ENCODE data around the gene RAB11A. TPM values are rescaled to one million over a fixed set of nuclear protein-coding genes. Genes with fewer than 3 reads are reported as not detected.

RAB11A gene
- total RNA-seq, 1 donor from 2014 or later = 295 TPM

DNA sequence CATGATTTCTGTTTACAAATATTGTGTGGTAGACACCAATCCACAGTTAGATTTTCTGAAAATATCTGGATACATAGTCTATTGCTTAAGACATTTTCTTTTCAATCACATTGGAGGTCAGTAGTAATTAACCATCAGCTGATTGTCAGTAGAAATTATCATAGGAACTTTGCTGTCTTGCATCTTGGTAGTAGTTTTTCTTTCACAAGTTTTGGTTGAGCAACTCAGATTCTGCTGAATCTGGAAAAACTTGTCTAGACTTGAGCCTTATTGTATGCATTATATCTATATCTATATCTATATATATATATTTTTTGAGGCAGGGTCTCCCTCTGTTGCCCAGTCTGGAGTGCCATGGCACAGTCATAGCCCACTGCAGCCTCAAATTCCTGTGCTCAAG is 4.0 kb downstream of the RAB11A start:
- no peak for DNase-seq (ENCODE audit: low read depth)
- H3K36me3 ChIP-seq (ENCODE audit: control insufficient read depth, insufficient read depth, low read length) = no peaks in the 10 kb centered on the region
- no peak overlapping the region for H3K4me3 ChIP-seq (ENCODE audit: low read depth, low read length)
- no peaks in the 10 kb centered on the region for H3K27me3 ChIP-seq (ENCODE audit: control insufficient read depth, insufficient read depth, low read length)
- TF ChIP-seq, protein P1, sequence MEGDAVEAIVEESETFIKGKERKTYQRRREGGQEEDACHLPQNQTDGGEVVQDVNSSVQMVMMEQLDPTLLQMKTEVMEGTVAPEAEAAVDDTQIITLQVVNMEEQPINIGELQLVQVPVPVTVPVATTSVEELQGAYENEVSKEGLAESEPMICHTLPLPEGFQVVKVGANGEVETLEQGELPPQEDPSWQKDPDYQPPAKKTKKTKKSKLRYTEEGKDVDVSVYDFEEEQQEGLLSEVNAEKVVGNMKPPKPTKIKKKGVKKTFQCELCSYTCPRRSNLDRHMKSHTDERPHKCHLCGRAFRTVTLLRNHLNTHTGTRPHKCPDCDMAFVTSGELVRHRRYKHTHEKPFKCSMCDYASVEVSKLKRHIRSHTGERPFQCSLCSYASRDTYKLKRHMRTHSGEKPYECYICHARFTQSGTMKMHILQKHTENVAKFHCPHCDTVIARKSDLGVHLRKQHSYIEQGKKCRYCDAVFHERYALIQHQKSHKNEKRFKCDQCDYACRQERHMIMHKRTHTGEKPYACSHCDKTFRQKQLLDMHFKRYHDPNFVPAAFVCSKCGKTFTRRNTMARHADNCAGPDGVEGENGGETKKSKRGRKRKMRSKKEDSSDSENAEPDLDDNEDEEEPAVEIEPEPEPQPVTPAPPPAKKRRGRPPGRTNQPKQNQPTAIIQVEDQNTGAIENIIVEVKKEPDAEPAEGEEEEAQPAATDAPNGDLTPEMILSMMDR (IDR thresholded peaks at IDR 0.05; ENCODE audit: insufficient read depth, low read length, poor library complexity, severe bottlenecking) = no peak

DNA sequence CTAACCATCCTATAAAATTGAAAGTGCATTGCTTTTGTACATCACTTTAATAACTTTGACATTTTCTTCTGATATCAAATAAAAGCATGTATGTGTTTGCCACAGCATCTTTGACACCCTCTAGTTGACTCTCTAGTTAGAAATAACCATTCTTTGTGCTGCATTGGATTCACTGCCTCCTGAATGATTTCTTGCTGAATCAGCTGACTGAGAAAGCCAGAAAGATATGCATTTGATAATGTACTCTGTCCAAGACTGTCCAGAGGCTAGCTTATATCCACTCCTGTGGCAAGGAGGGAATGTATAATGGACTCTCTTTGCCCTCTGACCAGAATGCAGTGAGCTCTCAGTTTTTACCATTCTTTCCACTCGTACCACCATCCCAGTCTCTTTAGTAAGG is 6.2 kb downstream of the RAB11A start:
- Histone ChIP-seq H3K4me3 (ENCODE audit: low read depth, low read length) (no peak overlapping the region), H3K36me3 (ENCODE audit: control insufficient read depth, insufficient read depth, low read length) (no peaks in the 10 kb centered on the region), H3K27me3 (ENCODE audit: control insufficient read depth, insufficient read depth, low read length) (no peaks in the 10 kb centered on the region)
- no peak for DNase-seq (ENCODE audit: low read depth)
- TF ChIP-seq, protein P1 (IDR thresholded peaks at IDR 0.05; ENCODE audit: insufficient read depth, low read length, poor library complexity, severe bottlenecking) = no peak

DNA sequence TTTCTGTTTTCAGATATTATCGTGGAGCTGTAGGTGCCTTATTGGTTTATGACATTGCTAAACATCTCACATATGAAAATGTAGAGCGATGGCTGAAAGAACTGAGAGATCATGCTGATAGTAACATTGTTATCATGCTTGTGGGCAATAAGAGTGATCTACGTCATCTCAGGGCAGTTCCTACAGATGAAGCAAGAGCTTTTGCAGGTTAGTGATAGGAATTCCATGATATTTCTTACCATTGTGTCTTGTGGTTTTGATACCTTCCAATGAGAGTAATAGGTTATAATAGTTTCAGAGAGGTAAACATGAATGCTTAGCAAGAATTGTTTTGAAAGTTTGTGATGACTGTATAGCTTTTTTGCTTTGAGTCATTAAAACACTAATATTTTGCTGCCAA is 8.5 kb downstream of the RAB11A start:
- no peak overlapping the region for H3K4me3 ChIP-seq (ENCODE audit: low read depth, low read length)
- H3K27me3 ChIP-seq (ENCODE audit: control insufficient read depth, insufficient read depth, low read length) = no peaks in the 10 kb centered on the region
- TF ChIP-seq, protein P1 (IDR thresholded peaks at IDR 0.05; ENCODE audit: insufficient read depth, low read length, poor library complexity, severe bottlenecking) = no peak
- DNase-seq (ENCODE audit: low read depth) = no peak
- no peaks in the 10 kb centered on the region for H3K36me3 ChIP-seq (ENCODE audit: control insufficient read depth, insufficient read depth, low read length)

DNA sequence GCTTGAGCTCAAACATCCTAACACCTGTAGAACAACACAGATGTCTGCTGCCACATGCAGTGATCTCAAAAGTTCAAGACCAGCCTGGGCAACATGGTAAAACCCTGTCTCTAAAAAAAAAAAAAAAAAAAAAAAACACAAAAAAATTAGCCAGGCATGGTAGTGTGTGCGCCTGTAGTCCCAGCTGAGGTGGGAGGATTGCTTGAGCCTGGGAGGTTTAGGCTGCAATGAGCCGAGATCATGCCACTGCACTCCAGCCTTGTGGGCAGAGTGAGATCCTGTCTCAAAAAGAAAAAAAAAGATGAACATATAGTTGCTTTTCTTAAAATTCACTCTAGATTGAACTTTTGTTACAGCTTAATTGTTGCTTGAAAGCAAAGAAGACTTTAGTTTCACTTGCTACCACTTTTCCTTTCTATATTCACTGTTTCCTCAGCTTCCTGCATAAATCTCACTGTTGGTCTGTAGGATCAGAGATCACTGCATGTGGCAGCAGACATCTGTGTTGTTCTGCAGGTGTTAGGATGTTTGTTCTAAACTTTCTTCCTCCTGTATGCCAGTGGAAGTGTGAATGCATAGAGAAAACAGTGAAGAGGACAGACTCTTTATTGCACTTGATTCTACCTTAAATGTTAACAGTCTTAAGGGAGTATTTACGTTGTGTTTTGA is 12.6 kb downstream of the RAB11A start:
- no peaks in the 10 kb centered on the region for H3K36me3 ChIP-seq (ENCODE audit: control insufficient read depth, insufficient read depth, low read length)
- no peak for DNase-seq (ENCODE audit: low read depth)
- no peak overlapping the region for H3K4me3 ChIP-seq (ENCODE audit: low read depth, low read length)
- TF ChIP-seq, protein P1 (IDR thresholded peaks at IDR 0.05; ENCODE audit: insufficient read depth, low read length, poor library complexity, severe bottlenecking) = no peak
- H3K27me3 ChIP-seq (ENCODE audit: control insufficient read depth, insufficient read depth, low read length) = no peaks in the 10 kb centered on the region

DNA sequence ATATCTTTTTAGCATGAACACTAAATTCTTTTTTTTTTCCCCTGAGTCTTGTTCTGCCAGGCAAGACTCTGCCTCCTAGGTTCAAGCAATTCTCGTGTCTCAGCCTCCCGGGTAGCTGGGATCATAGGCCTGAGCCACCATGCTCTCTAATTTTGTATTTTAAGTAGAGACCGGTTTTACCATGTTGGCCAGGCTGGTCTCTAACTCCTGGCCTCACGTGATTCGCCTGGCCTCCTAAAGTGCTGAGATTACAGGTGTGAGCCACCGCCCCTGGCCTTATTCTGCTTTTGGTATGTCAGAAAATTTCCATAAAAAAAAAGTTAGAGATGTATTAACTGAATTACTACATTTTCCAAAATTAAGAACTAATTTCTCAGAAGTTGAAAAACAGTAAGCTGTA is 14.3 kb downstream of the RAB11A start:
- TF ChIP-seq, protein P1 (IDR thresholded peaks at IDR 0.05; ENCODE audit: insufficient read depth, low read length, poor library complexity, severe bottlenecking) = no peak
- no peak for DNase-seq (ENCODE audit: low read depth)
- no peak overlapping the region for H3K4me3 ChIP-seq (ENCODE audit: low read depth, low read length)
- no peaks in the 10 kb centered on the region for H3K36me3 ChIP-seq (ENCODE audit: control insufficient read depth, insufficient read depth, low read length)
- no peaks in the 10 kb centered on the region for H3K27me3 ChIP-seq (ENCODE audit: control insufficient read depth, insufficient read depth, low read length)

DNA sequence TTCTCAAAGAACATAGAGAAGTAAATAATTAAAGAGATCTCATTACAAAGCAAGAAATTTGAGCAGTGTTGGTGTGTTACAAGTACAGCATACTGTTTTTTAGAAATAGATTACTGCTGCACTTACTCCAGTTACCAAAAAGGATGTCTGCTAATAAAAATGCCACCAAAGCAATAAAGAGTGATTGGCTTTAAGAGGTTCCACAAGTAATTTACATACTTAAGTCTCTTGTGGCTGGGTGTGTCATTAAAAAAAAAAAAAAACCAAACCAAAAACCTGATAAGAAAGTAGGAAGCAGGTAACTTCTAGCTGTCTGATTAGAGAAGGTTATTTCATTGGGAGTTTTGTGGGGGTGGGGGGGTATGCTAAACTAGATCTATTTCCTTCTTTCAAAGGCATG is 15.2 kb downstream of the RAB11A start:
- DNase-seq (ENCODE audit: low read depth) = no peak
- Histone ChIP-seq H3K27me3 (ENCODE audit: control insufficient read depth, insufficient read depth, low read length) (no peaks in the 10 kb centered on the region), H3K4me3 (ENCODE audit: low read depth, low read length) (no peak overlapping the region), H3K36me3 (ENCODE audit: control insufficient read depth, insufficient read depth, low read length) (no peaks in the 10 kb centered on the region)
- TF ChIP-seq, protein P1 (IDR thresholded peaks at IDR 0.05; ENCODE audit: insufficient read depth, low read length, poor library complexity, severe bottlenecking) = no peak
